ENCODE measurements around the gene NPAS3.

NPAS3 gene

GRCh38 chr14:33745163-33745562, 806.5 kb downstream of the NPAS3 start:
- H3K9me3 ChIP-seq (ENCODE audit: control insufficient read depth, insufficient read depth, low read length) = no peaks in the 10 kb centered on the region
- no peaks in the 10 kb centered on the region for H3K27me3 ChIP-seq (ENCODE audit: control insufficient read depth, insufficient read depth, low read length)
- H3K4me3 ChIP-seq (ENCODE audit: low read length) = no peak overlapping the region
- no peak for DNase-seq (ENCODE audit: low read depth, low spot score)
- no peaks in the 10 kb centered on the region for H3K4me1 ChIP-seq (ENCODE audit: control insufficient read depth, insufficient read depth, low read length)
- H3K27ac ChIP-seq (ENCODE audit: low read length) = no peak overlapping the region
- no peaks in the 10 kb centered on the region for H3K36me3 ChIP-seq (ENCODE audit: control insufficient read depth, insufficient read depth, low read length)
- WGBS (ENCODE audit: insufficient coverage, insufficient read length) = no CpG with 5 or more reads among the region's 6 CpGs

DNA sequence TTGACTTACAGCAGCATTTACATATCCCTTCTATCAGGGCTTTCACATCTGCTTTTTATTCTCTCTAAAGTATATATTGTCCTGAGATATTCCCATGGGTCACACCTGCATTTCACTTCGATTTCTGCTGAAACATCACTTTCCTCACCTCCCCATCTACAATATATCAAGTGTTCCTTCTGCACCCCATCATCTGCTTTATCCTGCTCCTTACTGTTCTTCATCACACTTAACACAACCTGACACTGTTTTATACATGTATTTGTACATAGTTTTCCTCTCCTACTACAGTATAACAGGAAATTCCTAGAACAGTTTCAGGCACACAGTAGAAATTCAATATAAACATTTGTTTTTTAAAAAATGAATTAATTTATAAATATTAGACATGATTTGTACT, 809.1 kb downstream of the NPAS3 start:
- no CpG with 5 or more reads among the region's 1 CpG for WGBS (ENCODE audit: insufficient coverage, insufficient read length)
- no peak for DNase-seq (ENCODE audit: low read depth, low spot score)
- Histone ChIP-seq H3K36me3 (ENCODE audit: control insufficient read depth, insufficient read depth, low read length) (no peaks in the 10 kb centered on the region), H3K27ac (ENCODE audit: low read length) (no peak overlapping the region), H3K9me3 (ENCODE audit: control insufficient read depth, insufficient read depth, low read length) (no peaks in the 10 kb centered on the region), H3K4me1 (ENCODE audit: control insufficient read depth, insufficient read depth, low read length) (no peaks in the 10 kb centered on the region), H3K27me3 (ENCODE audit: control insufficient read depth, insufficient read depth, low read length) (no peaks in the 10 kb centered on the region), H3K4me3 (ENCODE audit: low read length) (no peak overlapping the region)

DNA sequence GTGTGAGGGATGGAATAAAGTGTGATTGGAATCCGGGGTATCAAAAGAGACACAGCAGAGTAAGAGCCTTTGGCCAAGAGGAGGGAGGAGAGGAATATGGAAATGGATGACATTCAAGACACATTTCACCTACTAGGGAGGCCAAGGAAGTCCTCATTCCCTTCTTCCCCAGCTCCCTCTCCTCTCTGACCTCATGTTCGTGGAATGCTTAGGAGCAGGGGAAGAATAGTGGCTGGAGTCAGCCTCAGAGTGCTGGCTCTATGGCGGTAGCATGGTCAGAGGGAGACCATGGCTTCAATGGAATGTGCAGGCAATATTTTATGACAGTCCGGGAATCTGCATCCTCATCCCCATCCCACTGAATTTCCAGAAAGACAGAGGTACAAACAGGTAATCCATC, 815.6 kb downstream of the NPAS3 start:
- no peak overlapping the region for H3K4me3 ChIP-seq (ENCODE audit: low read length)
- no peak for DNase-seq (ENCODE audit: low read depth, low spot score)
- H3K9me3 ChIP-seq (ENCODE audit: control insufficient read depth, insufficient read depth, low read length) = no peaks in the 10 kb centered on the region
- no peak overlapping the region for H3K27ac ChIP-seq (ENCODE audit: low read length)
- no peaks in the 10 kb centered on the region for H3K36me3 ChIP-seq (ENCODE audit: control insufficient read depth, insufficient read depth, low read length)
- H3K4me1 ChIP-seq (ENCODE audit: control insufficient read depth, insufficient read depth, low read length) = no peaks in the 10 kb centered on the region
- no peaks in the 10 kb centered on the region for H3K27me3 ChIP-seq (ENCODE audit: control insufficient read depth, insufficient read depth, low read length)
- no CpG with 5 or more reads among the region's 4 CpGs for WGBS (ENCODE audit: insufficient coverage, insufficient read length)

- no peaks in the 10 kb centered on the region for H3K9me3 ChIP-seq (ENCODE audit: control insufficient read depth, insufficient read depth, low read length)
- no peak overlapping the region for H3K4me3 ChIP-seq (ENCODE audit: low read length)
- no peaks in the 10 kb centered on the region for H3K4me1 ChIP-seq (ENCODE audit: control insufficient read depth, insufficient read depth, low read length)
- no peak overlapping the region for H3K27ac ChIP-seq (ENCODE audit: low read length)
- DNase-seq (ENCODE audit: low read depth, low spot score) = no peak
- WGBS (ENCODE audit: insufficient coverage, insufficient read length) = no CpG with 5 or more reads among the region's 5 CpGs
- H3K27me3 ChIP-seq (ENCODE audit: control insufficient read depth, insufficient read depth, low read length) = no peaks in the 10 kb centered on the region
- no peaks in the 10 kb centered on the region for H3K36me3 ChIP-seq (ENCODE audit: control insufficient read depth, insufficient read depth, low read length)
Observed at GRCh38 chr14:33755358-33755757, 816.7 kb downstream of the NPAS3 start.

DNA sequence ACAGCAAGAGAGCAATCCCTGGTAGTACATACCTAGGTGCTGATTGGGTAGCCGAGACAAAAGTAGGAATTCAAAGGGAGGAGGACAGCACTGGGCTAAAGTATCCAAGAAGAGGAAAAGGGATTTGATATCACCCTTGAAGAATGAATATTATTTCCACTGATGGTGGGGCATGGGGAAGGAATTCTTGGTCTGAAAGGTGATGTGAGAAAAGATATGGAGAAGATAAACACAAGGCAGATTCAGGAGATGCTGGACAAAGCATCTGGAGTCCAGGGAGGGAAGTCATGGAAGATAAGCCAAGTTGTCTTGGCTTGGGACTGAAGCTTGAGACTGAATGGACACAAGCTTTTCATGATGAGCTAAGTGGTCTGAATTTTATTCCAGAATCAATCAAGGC, 818.2 kb downstream of the NPAS3 start:
- WGBS (ENCODE audit: insufficient coverage, insufficient read length) = no CpG with 5 or more reads among the region's 1 CpG
- H3K27me3 ChIP-seq (ENCODE audit: control insufficient read depth, insufficient read depth, low read length) = no peaks in the 10 kb centered on the region
- no peaks in the 10 kb centered on the region for H3K4me1 ChIP-seq (ENCODE audit: control insufficient read depth, insufficient read depth, low read length)
- no peaks in the 10 kb centered on the region for H3K36me3 ChIP-seq (ENCODE audit: control insufficient read depth, insufficient read depth, low read length)
- no peak for DNase-seq (ENCODE audit: low read depth, low spot score)
- no peak overlapping the region for H3K27ac ChIP-seq (ENCODE audit: low read length)
- no peaks in the 10 kb centered on the region for H3K9me3 ChIP-seq (ENCODE audit: control insufficient read depth, insufficient read depth, low read length)
- no peak overlapping the region for H3K4me3 ChIP-seq (ENCODE audit: low read length)

DNA sequence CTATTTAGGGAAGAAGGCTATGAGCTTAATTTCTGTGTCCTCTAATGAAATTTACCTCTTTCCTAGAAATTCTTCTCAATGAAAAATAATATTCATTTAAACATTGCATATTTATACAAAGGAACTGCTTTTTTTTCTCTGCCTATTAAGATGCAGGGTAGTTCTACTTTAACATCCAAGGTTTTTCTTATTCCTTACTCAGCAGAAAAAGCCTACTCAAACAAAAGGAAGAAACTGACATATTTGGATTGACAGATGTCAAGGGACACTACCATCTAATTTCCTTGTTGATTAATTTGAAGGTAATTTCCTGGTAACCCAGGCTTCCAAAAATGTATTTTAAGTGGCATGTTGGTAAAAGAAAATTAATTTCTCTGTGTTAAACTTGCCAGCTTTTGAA, 819.9 kb downstream of the NPAS3 start:
- DNase-seq (ENCODE audit: low read depth, low spot score) = no peak
- H3K36me3 ChIP-seq (ENCODE audit: control insufficient read depth, insufficient read depth, low read length) = no peaks in the 10 kb centered on the region
- H3K4me3 ChIP-seq (ENCODE audit: low read length) = no peak overlapping the region
- no peak overlapping the region for H3K27ac ChIP-seq (ENCODE audit: low read length)
- no peaks in the 10 kb centered on the region for H3K9me3 ChIP-seq (ENCODE audit: control insufficient read depth, insufficient read depth, low read length)
- H3K4me1 ChIP-seq (ENCODE audit: control insufficient read depth, insufficient read depth, low read length) = no peaks in the 10 kb centered on the region
- H3K27me3 ChIP-seq (ENCODE audit: control insufficient read depth, insufficient read depth, low read length) = no peaks in the 10 kb centered on the region

GRCh38 chr14:33762161-33762851, 823.6 kb downstream of the NPAS3 start:
- no peaks in the 10 kb centered on the region for H3K36me3 ChIP-seq (ENCODE audit: control insufficient read depth, insufficient read depth, low read length)
- no peaks in the 10 kb centered on the region for H3K9me3 ChIP-seq (ENCODE audit: control insufficient read depth, insufficient read depth, low read length)
- peaks cover 4% of the 10 kb centered on the region; the same call in 1 of the 2 replicates for H3K4me1 ChIP-seq (ENCODE audit: control insufficient read depth, insufficient read depth, low read length)
- H3K4me3 ChIP-seq (ENCODE audit: low read length) = no peak overlapping the region
- no peak overlapping the region for H3K27ac ChIP-seq (ENCODE audit: low read length)
- no peaks in the 10 kb centered on the region for H3K27me3 ChIP-seq (ENCODE audit: control insufficient read depth, insufficient read depth, low read length)
- no peak for DNase-seq (ENCODE audit: low read depth, low spot score)
- WGBS (ENCODE audit: insufficient coverage, insufficient read length) = no CpG with 5 or more reads among the region's 4 CpGs

DNA sequence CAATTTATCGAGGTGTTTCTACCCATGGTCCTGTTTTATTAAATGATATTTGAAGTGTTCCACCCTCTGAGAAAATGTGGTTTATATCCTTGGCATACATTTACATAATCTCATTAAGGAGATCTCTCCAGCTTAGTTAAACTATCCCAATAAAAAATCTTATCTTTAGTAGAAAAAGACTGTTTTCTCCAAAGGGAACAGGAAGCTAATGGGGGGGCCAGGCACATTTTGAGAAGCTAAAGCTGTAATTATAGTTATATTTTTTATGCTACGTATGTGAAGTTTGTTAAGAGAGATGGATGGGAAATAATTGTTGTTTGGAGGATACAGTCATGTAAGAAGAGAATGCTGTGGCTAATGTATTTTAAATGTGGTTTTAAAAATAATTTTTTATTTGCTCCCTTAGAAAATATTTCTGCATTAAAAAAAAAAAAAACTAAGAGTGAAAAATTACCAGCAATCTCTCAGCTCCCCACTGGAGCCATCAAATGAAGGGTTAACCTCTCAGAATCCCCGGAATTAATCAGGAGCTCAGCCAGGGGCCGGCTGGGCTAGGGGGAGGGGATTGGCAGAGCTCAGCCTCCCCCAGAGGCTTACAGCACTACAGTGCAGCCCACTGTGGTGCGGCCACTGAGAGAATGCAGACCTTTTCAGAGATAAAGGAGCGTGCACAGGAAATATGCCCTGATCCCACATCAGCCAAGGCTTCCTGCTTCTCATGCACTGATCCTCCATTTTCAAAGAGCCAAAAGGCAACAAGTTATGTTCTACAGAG, 826.4 kb downstream of the NPAS3 start:
- H3K36me3 ChIP-seq (ENCODE audit: control insufficient read depth, insufficient read depth, low read length) = no peaks in the 10 kb centered on the region
- peaks cover 4% of the 10 kb centered on the region; the same call in 1 of the 2 replicates for H3K4me1 ChIP-seq (ENCODE audit: control insufficient read depth, insufficient read depth, low read length)
- no peaks in the 10 kb centered on the region for H3K9me3 ChIP-seq (ENCODE audit: control insufficient read depth, insufficient read depth, low read length)
- DNase-seq (ENCODE audit: low read depth, low spot score) = no peak
- no peak overlapping the region for H3K4me3 ChIP-seq (ENCODE audit: low read length)
- H3K27me3 ChIP-seq (ENCODE audit: control insufficient read depth, insufficient read depth, low read length) = no peaks in the 10 kb centered on the region
- 100% methylated on average over 1 of the region's 6 CpGs for WGBS (ENCODE audit: insufficient coverage, insufficient read length)
- no peak overlapping the region for H3K27ac ChIP-seq (ENCODE audit: low read length)

GRCh38 chr14:33767586-33768457, 829.1 kb downstream of the NPAS3 start:
- H3K9me3 ChIP-seq (ENCODE audit: control insufficient read depth, insufficient read depth, low read length) = no peaks in the 10 kb centered on the region
- H3K27ac ChIP-seq (ENCODE audit: low read length) = no peak overlapping the region

DNA sequence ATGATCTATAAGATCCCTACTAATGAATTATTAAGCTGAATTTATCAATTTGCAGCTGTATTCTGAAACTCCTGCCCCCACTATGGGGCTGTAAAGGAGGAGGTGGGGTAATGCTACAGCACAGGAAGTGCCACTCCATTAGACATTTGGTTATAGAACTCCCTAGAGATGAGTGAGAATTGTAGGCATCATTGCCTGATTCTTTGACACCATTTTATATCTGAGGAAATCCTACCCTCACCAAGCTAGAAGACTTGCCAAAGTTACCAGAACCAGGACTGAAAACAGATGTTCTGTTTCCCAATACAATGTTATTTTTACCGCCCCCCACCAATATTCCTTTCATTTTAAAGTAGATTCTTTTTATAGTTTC, 829.8 kb downstream of the NPAS3 start:
- Histone ChIP-seq H3K4me3 (ENCODE audit: low read length) (no peak overlapping the region), H3K27me3 (ENCODE audit: control insufficient read depth, insufficient read depth, low read length) (no peaks in the 10 kb centered on the region), H3K4me1 (ENCODE audit: control insufficient read depth, insufficient read depth, low read length) (peaks cover 4% of the 10 kb centered on the region; the same call in 1 of the 2 replicates), H3K9me3 (ENCODE audit: control insufficient read depth, insufficient read depth, low read length) (no peaks in the 10 kb centered on the region), H3K36me3 (ENCODE audit: control insufficient read depth, insufficient read depth, low read length) (no peaks in the 10 kb centered on the region), H3K27ac (ENCODE audit: low read length) (no peak overlapping the region)
- WGBS (ENCODE audit: insufficient coverage, insufficient read length) = no CpG with 5 or more reads among the region's 1 CpG
- DNase-seq (ENCODE audit: low read depth, low spot score) = no peak

More at GRCh38 chr14:33767586-33768457, 829.1 kb downstream of the NPAS3 start:
- Histone ChIP-seq H3K27me3 (ENCODE audit: control insufficient read depth, insufficient read depth, low read length) (no peaks in the 10 kb centered on the region), H3K4me3 (ENCODE audit: low read length) (no peak overlapping the region), H3K36me3 (ENCODE audit: control insufficient read depth, insufficient read depth, low read length) (no peaks in the 10 kb centered on the region), H3K4me1 (ENCODE audit: control insufficient read depth, insufficient read depth, low read length) (peaks cover 4% of the 10 kb centered on the region; the same call in 1 of the 2 replicates)
- no peak for DNase-seq (ENCODE audit: low read depth, low spot score)
- whole genome bisulfite sequencing (ENCODE audit: insufficient coverage, insufficient read length) = no CpG with 5 or more reads among the region's 7 CpGs
